Breast epithelium (tissue), 4 donors: ENCODE measurements around the gene PRKACA. TPM values are rescaled to one million over a fixed set of nuclear protein-coding genes. Genes with fewer than 3 reads are reported as not detected.

Experiments used
- DNase-seq, 2 donors: peaks; one replicate each; pipeline ENCODE4 v3.0.0-alpha.2; 2019; ENCODE audit warnings: low spot score in 2 of 2
- H3K27ac ChIP-seq, 2 donors: fragments of 200-600 bp; sonication (generic) in 1 of 2; one replicate each; pipeline ENCODE4 v1.5.1; 2016 to 2019; ENCODE audit warnings: mild to moderate bottlenecking in 1 of 2
- H3K27me3 ChIP-seq, 2 donors: fragments of 200-600 bp; sonication (generic) in 1 of 2; one replicate each; pipeline versions ENCODE4 v1.5.1 to v1.6.0; 2017 to 2019; ENCODE audit warnings: control low read depth in 1 of 2, mild to moderate bottlenecking in 1 of 2
- H3K36me3 ChIP-seq: fragments of 200-600 bp; one replicate; pipeline ENCODE4 v1.5.1; 2019
- H3K4me1 ChIP-seq, 2 donors: fragments of 200-600 bp; sonication (generic); one replicate each; pipeline ENCODE4 v1.5.1; 2016 to 2019; ENCODE audit warnings: control low read depth in 1 of 2
- H3K4me3 ChIP-seq, 3 donors: fragments of 200-600 bp; sonication (generic); 1 replicate in 2 of 3; 2 replicates in 1 of 3; pipeline ENCODE4 v1.5.1; 2016 to 2019; ENCODE audit warnings: mild to moderate bottlenecking in 3 of 3, moderate library complexity in 2 of 3
- H3K9me3 ChIP-seq, 2 donors: fragments of 200-600 bp; sonication (generic) in 1 of 2; one replicate each; pipeline ENCODE4 v1.5.1; 2016 to 2019; ENCODE audit warnings: control low read depth in 1 of 2
- POLR2A ChIP-seq: fragments of 450-650 bp; IDR thresholded peaks from one replicate; pipeline ENCODE4 v1.6.1; 2016; ENCODE audit warnings: antibody characterized with exemption, mild to moderate bottlenecking, moderate library complexity
- POLR2AphosphoS5 ChIP-seq, 3 donors: sonication (generic); formaldehyde crosslinking; IDR thresholded peaks; one replicate each; pipeline ENCODE4 v1.6.1; 2017; ENCODE audit warnings: antibody characterized with exemption in 3 of 3
- intact Hi-C: fragments of 100-400 bp; cut with DNase I; formaldehyde crosslinking; loops from one replicate; pipeline ENCODE4 v1.15.1; 2023; ENCODE audit warnings: low total_unique reads
- total RNA-seq, 3 donors: library from RNA; depleted of rRNA; stranded (reverse); fragments of >200 nt; gene quantifications; one replicate each; pipeline ENCODE4 v1.1.0, GENCODE V29; 2016
- TF ChIP-seq, protein P1 (sequence below), 3 donors: fragments of 450-650 bp; IDR thresholded peaks; one replicate each; pipeline ENCODE4 v1.5.1; 2016 to 2017; ENCODE audit warnings: antibody characterized with exemption in 3 of 3, mild to moderate bottlenecking in 3 of 3, moderate library complexity in 3 of 3

PRKACA gene
- total RNA-seq, 3 donors from 2014 or later = 27.2 to 44.8 (median 35.4) TPM

DNA sequence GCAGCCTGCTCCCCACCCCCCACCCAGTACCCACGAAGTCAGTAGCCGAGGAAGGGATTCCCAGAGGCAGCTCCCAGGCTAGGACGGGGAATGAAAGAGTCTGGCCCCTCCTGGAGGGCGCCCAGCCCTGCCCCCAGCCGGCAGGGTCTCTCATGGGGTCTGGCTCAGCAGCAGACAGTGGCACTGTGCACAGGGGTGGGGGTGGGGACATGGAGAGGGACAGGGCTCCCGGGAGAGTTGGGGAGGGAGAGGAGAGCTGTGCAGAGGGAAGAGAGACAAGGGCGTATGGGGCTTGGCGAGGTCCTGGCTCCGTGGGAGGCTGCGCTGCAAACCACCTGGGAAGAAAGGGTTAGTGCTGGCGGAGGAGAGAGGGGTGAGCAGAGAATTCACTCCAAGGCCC, 46.5 kb upstream of the PRKACA start:
- H3K27ac ChIP-seq = no peak overlapping the region
- H3K4me3 ChIP-seq = no peak overlapping the region
- intact Hi-C loops = no loop called here
- TF ChIP-seq POLR2A (no peak), POLR2AphosphoS5 (IDR thresholded peaks at IDR 0.05) (no peak)
- TF ChIP-seq, protein P1, sequence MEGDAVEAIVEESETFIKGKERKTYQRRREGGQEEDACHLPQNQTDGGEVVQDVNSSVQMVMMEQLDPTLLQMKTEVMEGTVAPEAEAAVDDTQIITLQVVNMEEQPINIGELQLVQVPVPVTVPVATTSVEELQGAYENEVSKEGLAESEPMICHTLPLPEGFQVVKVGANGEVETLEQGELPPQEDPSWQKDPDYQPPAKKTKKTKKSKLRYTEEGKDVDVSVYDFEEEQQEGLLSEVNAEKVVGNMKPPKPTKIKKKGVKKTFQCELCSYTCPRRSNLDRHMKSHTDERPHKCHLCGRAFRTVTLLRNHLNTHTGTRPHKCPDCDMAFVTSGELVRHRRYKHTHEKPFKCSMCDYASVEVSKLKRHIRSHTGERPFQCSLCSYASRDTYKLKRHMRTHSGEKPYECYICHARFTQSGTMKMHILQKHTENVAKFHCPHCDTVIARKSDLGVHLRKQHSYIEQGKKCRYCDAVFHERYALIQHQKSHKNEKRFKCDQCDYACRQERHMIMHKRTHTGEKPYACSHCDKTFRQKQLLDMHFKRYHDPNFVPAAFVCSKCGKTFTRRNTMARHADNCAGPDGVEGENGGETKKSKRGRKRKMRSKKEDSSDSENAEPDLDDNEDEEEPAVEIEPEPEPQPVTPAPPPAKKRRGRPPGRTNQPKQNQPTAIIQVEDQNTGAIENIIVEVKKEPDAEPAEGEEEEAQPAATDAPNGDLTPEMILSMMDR (IDR thresholded peaks at IDR 0.05) = no peak
- H3K9me3 ChIP-seq = no peaks in the 10 kb centered on the region
- H3K36me3 ChIP-seq = no peaks in the 10 kb centered on the region
- no peaks in the 10 kb centered on the region for H3K27me3 ChIP-seq
- DNase-seq = no peak
- H3K4me1 ChIP-seq = no peaks in the 10 kb centered on the region

DNA sequence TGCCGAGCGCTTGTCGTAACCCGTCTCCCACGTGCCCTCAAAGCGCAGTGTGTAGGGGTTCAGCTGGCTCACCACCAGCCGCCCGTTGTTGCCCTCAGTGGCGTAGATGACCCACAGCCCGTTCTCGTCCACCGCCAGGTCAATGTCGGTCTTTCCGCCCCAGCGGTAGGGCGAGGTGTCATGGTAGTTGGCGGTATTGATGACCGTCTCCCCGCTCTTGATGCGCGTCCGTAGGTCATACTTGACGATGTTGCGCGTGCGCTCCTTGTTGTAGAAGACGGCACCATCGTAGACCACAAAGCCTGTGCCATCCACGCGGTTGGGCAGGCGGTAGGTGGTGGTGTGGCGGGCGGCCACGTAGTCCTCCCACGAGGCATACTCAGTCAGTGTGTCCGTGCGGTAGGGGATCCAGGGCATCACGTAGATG, 45.3 kb upstream of the PRKACA start:
- intact Hi-C loops = no loop called here
- TF ChIP-seq POLR2A (no peak), POLR2AphosphoS5 (IDR thresholded peaks at IDR 0.05) (no peak)
- TF ChIP-seq, protein P1 (IDR thresholded peaks at IDR 0.05) = no peak
- no peaks in the 10 kb centered on the region for H3K27me3 ChIP-seq
- no peak overlapping the region for H3K4me3 ChIP-seq
- H3K36me3 ChIP-seq = no peaks in the 10 kb centered on the region
- no peak for DNase-seq
- H3K27ac ChIP-seq = no peak overlapping the region
- H3K9me3 ChIP-seq = no peaks in the 10 kb centered on the region
- no peaks in the 10 kb centered on the region for H3K4me1 ChIP-seq

DNA sequence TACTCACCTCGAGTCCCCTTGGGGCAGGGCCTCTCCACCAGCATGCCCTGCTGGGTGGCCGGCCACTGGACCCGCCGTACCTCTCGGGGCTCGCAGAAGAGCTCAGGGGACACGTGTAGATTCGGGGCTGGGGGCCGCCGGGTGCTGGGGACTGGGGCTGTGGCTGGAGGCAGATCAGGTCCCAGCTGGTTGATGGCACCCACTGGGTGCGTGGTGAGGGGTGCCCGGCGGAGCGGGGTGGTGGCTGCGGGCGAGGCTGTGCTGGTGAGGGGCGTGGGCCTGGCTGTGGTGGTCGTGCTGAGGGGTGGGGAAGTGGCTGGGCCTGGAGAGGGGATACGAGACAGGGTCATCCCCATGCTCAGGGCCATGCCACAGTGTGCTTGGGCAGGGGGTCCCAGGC, 43.7 kb upstream of the PRKACA start:
- no peaks in the 10 kb centered on the region for H3K27me3 ChIP-seq
- no peak overlapping the region for H3K27ac ChIP-seq
- no peak for DNase-seq
- H3K36me3 ChIP-seq = no peaks in the 10 kb centered on the region
- no peak overlapping the region for H3K4me3 ChIP-seq
- TF ChIP-seq POLR2A = no peak
- no peak for TF ChIP-seq POLR2AphosphoS5 (IDR thresholded peaks at IDR 0.05)
- TF ChIP-seq, protein P1 (IDR thresholded peaks at IDR 0.05) = no peak
- H3K9me3 ChIP-seq = no peaks in the 10 kb centered on the region
- intact Hi-C loops = no loop called here
- H3K4me1 ChIP-seq = no peaks in the 10 kb centered on the region

DNA sequence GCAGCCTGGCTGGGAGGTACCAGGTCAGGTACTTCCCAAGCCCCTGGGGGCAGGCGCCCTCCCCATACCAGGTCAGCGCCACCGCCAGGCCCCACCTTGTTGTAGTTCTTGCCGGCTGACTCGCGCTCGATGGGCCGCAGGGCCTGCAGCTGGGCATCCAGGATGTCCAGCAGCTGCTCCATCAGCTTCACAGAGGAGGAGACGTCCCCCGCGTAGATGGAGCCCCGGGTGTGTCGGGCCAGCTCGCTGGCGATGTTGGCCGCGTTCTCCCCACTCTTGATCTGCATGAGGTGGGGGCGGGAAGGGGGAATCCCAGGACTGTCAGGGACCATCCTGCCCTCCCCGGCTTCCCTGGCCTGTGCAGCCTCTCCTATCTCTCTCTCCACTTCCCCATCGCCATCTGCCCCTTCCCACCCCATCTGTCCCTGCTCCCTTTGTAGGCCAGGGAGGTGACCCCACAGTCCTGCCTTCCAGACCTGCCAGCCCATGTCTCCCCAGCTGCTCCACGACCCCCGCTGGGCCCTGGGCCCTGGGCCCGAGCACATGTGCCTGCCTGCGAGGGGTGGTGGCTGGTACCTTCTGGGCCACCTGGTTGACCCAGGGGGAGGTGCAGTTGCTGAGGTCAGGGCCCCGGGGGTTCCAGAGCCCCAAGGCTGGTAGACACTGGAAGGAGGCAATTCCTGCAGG, 42.6 kb upstream of the PRKACA start:
- TF ChIP-seq, protein P1 (IDR thresholded peaks at IDR 0.05) = no peak
- TF ChIP-seq POLR2AphosphoS5 (IDR thresholded peaks at IDR 0.05) = no peak
- TF ChIP-seq POLR2A = no peak
- DNase-seq = no peak
- Histone ChIP-seq H3K36me3 (no peaks in the 10 kb centered on the region), H3K27me3 (no peaks in the 10 kb centered on the region), H3K9me3 (no peaks in the 10 kb centered on the region), H3K4me3 (no peak overlapping the region), H3K4me1 (no peaks in the 10 kb centered on the region), H3K27ac (no peak overlapping the region)
- intact Hi-C loops = no loop called here

DNA sequence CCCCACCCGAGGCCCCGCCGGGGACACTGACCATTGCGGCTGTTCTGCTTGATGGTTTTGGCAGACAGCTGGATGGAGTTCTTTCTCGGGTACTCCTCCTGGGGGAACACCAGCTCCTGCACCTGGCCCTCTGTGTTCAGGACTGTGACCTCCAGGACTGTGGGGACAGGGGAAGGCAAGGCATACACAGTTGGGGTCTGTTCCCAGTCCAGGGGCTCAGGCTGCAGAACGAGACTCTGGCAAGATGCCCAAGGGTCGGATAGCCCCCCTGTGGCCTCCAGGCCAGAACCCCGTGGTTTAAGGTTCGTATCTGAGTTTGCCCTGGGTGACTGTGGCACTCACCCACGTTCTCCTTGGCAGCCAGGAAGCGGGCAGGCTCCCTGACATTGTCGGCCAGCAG, 41.5 kb upstream of the PRKACA start:
- Histone ChIP-seq H3K27ac (no peak overlapping the region), H3K4me3 (no peak overlapping the region), H3K27me3 (no peaks in the 10 kb centered on the region), H3K4me1 (no peaks in the 10 kb centered on the region), H3K36me3 (no peaks in the 10 kb centered on the region), H3K9me3 (no peaks in the 10 kb centered on the region)
- DNase-seq = no peak
- intact Hi-C loops = no loop called here
- TF ChIP-seq, protein P1 (IDR thresholded peaks at IDR 0.05) = no peak
- no peak for TF ChIP-seq POLR2A
- no peak for TF ChIP-seq POLR2AphosphoS5 (IDR thresholded peaks at IDR 0.05)
